HL-60/S4 (cell line): Measurements from ENCODE around the gene DNM1L.

Experiments used
- in situ Hi-C: fragments of 300-500 bp; cut with MboI; formaldehyde crosslinking; loops from 2 replicates; pipeline ENCODE4 v1.14.3; 2022; ENCODE audit warnings: low sequenced_read_pairs

Gene DNM1L

DNA sequence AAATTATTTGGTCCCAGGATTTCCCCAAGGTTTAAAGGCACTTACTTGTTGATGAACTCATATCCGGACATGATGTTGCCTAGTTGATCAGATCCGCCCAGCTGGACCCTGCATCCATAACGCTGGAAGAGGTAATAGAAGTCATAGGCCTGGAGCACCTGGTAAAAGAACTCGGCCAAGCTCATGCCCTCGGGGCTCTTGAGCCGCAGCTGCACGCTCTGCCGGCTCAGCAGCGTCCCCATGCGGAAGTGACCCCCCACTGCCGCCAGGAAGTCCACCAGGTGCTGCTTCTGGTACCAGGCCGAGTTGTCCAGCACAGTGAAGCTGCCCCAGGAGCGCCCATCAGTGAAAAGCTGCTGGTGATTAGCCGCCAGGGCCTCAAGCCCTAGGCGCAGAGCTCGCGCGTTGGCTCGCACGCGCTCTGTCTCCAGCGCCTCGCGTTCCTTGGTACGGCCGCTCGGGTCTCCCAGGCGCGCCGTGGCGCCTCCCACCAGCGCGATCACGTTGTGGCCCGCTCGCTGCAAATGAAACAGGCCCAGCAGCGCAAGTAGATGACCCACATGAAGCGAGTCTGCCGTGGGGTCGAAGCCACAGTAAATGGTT lies 76.1 kb downstream of the DNM1L start:
- in situ Hi-C loops: loop anchor here (25.0 kb wide), 1 partner anchor 1457 kb away; no protein-coding TSS in a partner anchor

DNA sequence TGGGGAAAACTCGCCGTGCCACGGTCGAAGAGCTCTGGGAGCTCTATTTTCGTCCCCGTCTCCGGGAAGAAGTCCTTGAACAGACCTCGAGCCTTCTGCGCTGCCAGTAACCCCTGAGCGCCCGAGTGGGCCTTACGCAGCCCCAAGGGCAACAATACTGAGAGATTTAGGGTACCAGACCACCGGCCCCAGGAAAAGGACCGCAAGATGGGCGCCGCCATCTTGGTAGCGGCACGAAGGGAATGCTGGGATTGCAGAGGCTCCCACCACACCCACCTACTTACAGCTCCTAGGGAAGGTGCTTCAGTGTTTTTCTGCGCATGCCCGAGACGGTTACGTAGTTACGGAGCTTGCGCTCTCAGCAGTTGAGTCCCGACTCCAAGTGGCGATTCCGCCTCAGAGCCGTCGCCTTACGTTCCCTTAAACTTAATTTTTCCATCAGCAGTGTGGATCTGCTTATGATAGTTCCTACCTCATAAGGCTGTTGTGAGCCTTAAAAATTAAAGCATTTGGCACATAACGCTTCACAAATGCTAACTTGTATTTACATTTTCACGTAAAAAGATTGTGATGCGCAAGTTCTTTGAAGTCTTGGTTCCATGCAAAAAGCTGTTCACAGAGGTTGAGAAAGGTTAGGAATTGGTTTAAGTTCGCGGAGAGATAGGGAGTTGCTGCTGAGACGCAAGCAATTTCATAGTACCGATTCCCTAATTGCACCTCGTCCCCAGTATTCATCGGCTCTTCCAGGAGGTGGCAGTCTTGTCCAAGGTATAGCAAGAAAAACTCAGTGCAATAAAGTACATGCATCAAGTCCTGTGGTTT lies 76.8 kb downstream of the DNM1L start, which contains the start of gene YARS2:
YARS2 (minus strand) TSS at position 244 of the 822 bp plus-strand sequence; CDS start at position 221, 23 bp downstream.
- in situ Hi-C loops: loop anchor here (25.0 kb wide), 1 partner anchor 1456 kb away; no protein-coding TSS in a partner anchor

DNA sequence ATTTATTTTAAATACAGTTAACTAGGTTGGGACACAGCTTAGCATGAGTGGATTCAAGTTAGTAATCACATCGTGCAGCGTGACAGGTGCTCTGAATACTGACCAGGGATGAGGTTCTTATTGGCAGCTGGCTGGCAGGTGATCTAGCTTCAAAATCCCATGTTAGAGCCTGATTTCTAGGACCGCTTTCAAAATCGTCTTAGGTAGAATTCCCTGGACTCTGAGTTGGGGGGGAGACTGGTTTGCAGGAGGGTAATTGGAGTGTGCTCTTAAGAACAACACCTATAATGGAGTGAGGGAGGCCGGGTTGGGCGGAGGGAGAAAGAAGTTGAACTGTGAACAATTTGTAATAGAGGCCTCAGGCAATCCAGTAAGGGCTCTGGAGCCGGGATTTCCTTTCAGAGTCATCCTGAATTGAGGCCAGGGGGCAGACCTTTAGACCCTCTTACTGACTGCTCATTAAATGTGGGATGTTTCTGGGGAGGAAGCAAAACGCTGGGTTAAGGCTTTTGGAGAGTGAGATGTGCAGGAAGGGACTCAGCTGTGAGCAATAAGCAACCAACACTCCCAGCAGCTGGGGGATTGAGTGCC lies 77.5 kb downstream of the DNM1L start:
- in situ Hi-C loops: loop anchor here (25.0 kb wide), 1 partner anchor 1456 kb away; no protein-coding TSS in a partner anchor

DNA sequence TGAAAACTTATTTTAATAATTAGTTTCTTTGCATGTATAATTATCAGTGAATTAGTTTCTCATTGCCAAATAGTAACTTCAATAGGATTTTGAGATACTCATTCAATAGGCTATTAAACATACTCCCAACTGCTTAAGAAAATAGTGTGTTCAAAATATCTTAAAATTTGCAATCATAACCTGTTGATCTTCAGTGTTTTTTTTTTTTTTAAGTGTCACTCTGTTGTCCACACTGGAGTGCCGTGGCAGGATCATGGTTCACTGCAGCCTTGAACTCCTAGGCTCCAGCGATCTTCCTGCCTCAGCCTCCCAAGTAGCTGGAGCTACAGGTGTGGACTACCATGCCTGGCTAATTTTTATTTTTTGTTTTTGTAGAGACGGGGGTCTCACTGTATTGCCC lies 78.1 kb downstream of the DNM1L start:
- in situ Hi-C loops: loop anchor here (25.0 kb wide), 1 partner anchor 1455 kb away; no protein-coding TSS in a partner anchor

DNA sequence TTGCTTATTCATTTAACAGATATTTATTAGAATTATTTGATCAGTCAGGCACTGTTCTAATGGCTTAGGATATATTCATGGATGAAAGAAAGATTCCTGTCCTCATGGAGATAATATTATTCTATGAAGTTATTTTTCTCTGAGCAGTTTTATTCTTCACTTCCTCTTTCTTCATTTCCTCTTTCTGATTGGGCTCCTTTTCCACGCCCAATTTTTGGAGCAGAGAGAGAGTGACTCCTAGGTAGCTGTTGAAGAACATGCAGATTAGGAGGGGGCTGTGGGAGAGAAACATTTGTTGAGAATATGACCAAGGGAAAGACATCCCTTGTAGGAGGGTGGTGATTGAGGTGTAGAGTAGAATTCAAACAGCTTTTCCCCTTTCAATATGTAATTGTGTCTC lies 82.6 kb downstream of the DNM1L start:
- in situ Hi-C loops: loop anchor here (10.0 to 25.0 kb wide), 2 partner anchors 1263 to 1451 kb away; partner anchors contain the start of gene ALG10

DNA sequence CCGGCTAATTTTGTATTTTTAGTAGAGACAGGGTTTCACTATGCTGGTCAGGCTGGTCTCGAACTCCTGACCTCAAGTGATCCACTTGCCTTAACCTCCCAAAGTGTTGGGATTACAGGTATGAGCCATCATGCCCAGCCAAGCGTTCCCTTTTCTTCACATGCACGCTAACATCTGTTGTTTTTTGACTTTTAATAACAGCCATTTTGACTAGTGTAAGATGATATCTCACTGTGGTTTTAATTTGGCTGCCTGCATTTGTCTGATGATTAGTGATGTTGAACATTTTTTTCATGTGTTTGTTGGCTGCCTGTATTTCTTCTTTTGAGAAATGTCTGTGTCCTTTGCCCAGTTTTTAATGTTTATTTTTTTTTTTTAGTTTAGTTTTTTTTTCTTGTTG lies 86.8 kb downstream of the DNM1L start:
- in situ Hi-C loops: loop anchor here (10.0 to 25.0 kb wide), 2 partner anchors 1259 to 1446 kb away; partner anchors contain the start of gene ALG10

DNA sequence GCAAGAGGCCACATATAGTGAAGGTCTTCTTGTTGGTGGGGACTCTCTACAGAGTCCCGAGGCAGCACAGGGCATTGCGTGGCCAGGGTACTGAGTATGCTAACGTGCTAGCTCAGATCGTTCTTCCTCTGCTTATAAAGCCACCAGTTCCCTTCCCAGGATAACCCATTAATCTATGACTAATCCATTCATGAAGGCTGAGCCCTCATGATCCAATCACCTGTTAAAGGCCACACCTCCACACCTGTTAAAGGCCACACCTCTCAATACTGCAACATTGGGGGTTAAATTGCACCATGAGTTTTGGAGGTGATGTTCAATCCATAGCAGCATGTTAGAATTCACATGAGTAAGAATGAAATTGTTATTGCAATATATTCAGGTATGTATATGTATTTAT lies 89.4 kb downstream of the DNM1L start:
- in situ Hi-C loops: loop anchor here (10.0 to 25.0 kb wide), 2 partner anchors 1256 to 1444 kb away; partner anchors contain the start of gene ALG10

DNA sequence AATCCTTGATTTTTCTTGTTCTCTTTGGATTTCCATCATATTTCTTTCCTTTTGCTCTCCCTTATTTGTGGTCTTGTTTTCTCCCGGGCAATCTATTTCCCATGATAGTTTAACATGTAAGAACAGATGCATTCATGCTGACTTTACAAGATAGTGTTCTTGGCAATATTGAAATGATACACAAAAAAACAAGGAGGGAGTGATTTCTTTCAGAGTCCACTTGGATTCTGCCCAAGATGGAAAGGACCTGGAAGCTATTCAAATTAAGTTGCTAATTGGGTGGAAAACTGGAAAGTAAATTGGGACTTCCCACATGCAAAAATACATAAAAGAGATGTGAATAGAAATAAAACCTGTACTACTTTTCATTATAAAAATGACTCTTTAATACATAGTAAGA lies 91.0 kb downstream of the DNM1L start:
- in situ Hi-C loops: loop anchor here (25.0 kb wide), 1 partner anchor 1442 kb away; no protein-coding TSS in a partner anchor

DNA sequence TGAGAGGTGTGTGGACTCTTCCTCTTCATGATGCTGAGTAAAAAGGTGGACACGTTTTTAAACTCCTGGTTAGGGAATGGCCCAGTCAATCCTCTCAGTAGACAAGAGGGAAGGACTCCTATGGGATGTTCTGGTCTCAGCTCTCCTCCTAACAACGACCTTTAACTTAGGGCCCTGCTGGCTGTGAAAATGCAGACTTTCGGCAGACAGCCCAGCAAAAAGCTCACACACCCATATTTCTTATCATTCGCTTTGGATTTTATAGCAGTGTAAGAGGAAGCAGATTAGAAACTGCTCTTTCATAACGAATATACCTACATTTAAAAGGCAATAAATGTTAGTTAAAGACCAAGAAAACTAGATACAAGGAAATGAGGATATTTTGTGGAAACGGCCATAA lies 94.6 kb downstream of the DNM1L start:
- in situ Hi-C loops: loop anchor here (25.0 kb wide), 1 partner anchor 1439 kb away; no protein-coding TSS in a partner anchor

DNA sequence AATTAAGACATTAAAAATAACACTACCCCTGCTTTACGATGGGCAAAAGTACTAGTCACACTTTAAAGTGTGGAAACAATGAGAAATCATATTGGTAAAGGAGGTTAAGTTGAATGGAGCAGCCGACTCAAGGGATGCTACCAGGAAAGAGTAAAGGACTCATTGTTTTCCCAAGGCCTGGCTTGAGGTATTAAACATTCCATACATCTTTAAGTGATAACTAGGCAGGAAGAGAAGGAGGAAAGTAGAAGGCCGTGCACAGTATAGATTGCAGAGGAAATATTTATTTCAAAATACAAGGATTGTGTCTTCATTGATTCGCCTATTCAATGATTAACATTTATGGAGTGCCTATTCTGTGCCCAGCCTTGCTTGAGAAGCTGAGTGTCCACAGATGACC lies 97.2 kb downstream of the DNM1L start:
- in situ Hi-C loops: no loop called here

DNA sequence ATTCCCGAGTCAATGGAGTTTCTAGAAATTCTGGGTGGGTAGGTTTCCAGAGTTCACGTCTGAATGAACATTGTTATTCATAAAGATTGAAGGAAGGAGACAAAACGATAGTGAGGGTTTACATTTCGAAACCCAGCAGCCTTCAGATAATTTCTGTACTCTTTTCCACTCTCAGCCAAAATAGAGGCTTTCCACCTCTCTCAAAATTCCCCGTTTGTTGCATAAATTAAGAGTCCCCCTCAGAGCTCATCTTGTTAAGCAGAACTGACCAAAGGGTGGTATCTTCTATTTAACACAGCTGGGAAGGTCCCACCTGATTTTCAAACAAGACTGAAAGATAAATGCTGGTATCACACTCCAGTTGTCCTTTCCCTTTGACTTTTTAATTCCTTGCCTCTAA lies 98.1 kb downstream of the DNM1L start:
- in situ Hi-C loops: no loop called here

DNA sequence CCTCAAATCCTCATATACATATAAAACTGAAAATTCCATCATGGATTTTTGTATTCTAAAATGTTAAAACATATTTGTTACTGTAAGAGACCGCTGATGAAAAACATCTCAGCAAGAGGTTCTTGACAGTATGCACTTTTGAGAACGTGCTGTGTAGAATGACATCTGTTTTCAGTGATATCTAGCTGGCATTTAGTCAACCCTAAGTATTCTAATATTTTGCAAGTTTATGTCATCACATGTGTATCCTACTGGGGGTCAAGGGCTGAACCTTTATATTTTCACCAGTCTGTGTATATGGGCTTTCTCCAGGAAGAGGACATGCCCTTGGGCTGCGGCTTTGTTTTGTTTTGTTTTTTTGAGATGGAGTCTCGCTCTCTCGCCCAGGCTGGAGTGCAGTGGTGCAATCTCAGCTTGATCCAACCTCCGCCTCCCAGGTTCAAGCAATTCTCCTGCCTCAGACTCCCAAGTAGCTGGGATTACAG lies 98.6 kb downstream of the DNM1L start:
- in situ Hi-C loops: no loop called here

DNA sequence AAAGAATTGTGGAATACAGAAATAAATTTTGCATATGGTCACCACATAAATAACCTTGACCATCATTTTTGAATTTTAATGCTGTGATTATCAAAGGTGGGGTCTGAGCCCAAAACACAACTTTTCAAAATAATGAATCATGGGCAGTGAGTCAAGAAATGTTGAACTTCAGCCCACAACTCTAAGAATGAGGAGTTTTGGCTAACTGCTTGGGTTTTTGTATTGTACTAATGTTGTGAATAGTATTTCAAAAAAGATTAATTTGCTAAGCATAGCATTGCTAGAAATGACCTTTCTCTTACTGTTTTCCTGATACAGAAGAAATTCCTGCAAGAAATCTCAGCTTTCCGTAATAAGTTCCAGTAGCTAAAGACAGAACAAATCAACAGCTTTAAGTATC lies 101.0 kb downstream of the DNM1L start:
- in situ Hi-C loops: no loop called here

DNA sequence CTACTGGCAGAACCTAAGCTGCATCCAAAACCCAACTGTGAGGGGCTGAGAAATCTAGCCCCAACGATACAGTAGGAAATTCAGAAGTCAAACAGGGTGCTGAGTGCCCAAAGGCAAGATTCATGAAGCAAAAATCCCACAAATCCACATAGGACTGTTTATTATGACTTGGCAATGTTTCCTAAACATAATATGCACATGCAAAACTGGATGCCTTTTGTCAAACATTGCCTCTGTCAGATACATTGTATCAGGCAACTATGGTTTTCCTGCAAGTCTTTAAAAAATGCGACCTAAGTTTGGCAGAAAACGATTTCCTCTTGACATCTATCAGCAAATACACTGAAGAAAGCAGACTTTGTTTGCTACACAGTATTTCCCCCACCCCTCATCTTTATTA lies 103.9 kb downstream of the DNM1L start:
- in situ Hi-C loops: no loop called here

DNA sequence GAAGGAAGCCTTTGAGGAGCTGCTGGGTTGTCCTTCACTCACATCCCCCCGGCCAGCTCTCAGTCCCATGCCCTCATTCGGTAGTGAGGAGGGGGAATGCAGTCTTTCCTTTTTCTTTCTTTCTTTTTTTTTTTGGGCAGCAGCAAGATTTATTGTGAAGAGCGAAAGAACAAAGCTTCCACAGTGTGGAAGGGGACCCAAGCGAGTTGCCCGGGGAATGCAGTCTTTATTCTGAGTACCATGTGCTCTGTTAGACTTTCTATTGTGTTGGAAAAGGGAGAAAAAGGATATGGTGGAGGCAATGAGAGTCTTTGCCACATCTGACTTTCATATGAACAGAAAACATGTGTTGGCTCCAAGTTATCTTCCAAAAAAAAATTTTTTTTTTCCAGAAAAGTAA lies 106.5 kb downstream of the DNM1L start:
- in situ Hi-C loops: no loop called here

DNA sequence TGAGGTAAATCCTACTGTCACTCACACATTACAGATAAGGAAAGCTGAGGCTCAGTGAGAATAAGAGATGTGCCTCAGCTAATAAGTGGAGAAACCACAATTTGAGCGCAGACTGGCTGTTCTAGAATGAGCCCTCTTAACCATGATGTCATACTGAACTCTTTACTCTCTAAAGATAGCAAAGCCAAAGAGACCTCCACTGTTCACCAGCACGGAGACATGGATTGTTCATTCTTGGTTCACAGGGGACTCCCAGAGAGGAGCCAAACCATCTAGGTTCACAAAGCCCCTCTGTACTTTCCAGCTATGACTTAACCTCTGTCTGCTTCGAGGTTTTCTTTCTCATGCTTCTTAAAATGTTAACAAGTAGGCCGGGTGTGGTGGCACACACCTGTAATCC lies 109.3 kb downstream of the DNM1L start:
- in situ Hi-C loops: no loop called here

DNA sequence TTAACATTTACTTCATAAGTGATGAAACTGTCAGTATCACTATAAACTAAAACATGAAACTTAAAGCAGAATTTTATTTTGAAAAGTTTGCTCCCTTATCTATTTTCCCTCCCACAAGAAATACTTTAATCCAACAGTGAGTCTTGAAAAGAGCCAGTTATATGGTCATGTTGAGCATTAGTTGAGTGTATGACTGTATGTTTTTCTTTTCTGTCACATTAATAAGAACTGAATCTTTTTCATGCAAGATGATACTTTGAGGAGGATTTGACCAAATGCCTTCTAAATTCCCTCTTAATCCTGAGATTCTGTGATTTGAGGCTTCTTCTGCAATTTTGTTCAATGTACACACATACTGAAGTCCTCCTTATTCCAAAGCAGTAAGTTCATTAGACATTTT lies 110.3 kb downstream of the DNM1L start:
- in situ Hi-C loops: no loop called here

DNA sequence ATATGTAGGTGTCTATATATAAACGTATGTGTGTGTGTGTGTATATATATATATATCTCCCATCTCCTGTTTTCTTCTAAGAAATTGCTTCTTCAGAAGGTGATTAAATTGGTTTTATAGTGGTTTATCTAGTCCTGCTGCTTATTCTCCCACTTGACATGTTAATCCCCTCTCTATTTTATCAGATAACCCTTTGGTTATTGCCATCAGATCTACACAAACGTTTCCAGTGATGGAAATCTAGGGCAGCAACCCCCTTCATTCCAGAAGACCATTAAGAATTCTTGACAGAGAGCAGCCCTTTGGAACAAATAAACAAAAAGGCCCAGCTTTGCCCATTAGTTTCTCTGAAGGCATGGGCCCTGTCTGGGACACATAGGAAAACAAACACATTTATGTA lies 110.8 kb downstream of the DNM1L start:
- in situ Hi-C loops: no loop called here

DNA sequence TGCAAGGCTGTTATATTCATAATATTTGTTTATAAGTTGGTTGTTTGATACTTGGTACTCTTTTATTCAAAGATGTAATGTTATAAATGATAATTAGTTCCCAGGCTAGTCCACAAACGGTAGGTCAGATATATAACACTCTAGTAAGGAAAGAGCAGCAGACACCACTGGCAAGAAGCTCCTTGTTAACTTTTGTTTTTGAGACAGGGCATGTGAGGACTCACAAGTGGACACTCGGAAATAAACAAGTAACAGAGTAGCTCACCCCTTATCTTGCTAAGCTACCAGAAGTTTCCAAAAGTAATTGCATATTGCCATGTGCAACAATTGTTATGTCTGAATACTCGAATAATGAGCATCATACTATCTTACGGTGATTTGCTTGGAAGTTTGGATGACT lies 115.2 kb downstream of the DNM1L start:
- in situ Hi-C loops: no loop called here
